ENCODE measurements around the gene EIF4A3.
A peak's percentile ranks its signal among the peaks of the same experiment; 100 is the strongest.

EIF4A3 gene

GRCh38 chr17:80132906-80133625 is 13.9 kb downstream of the EIF4A3 start:
- DNase-seq (ENCODE audit: low spot score), result no peak

GRCh38 chr17:80130992-80131391 is 15.9 kb downstream of the EIF4A3 start:
- DNase-seq (ENCODE audit: low spot score), result no peak

GRCh38 chr17:80129006-80129565 is 17.8 kb downstream of the EIF4A3 start:
- DNase-seq (ENCODE audit: low spot score), result no peak

GRCh38 chr17:80126449-80126715 is 20.5 kb downstream of the EIF4A3 start:
- no peak for DNase-seq (ENCODE audit: low spot score)

- no peak for DNase-seq (ENCODE audit: low spot score)
Observed at GRCh38 chr17:80125656-80126448, 21.1 kb downstream of the EIF4A3 start.

GRCh38 chr17:80124351-80124981 is 22.5 kb downstream of the EIF4A3 start:
- DNase-seq (ENCODE audit: low spot score), result peak; percentile 27

GRCh38 chr17:80123791-80124190 is 23.1 kb downstream of the EIF4A3 start:
- no peak for DNase-seq (ENCODE audit: low spot score)

GRCh38 chr17:80122926-80123505 is 23.9 kb downstream of the EIF4A3 start:
- DNase-seq (ENCODE audit: low spot score), result no peak

GRCh38 chr17:80122026-80122575 is 24.8 kb downstream of the EIF4A3 start:
- no peak for DNase-seq (ENCODE audit: low spot score)

GRCh38 chr17:80119839-80120238 is 27.1 kb downstream of the EIF4A3 start:
- DNase-seq (ENCODE audit: low spot score), result no peak

GRCh38 chr17:80119271-80119791 is 27.6 kb downstream of the EIF4A3 start:
- no peak for DNase-seq (ENCODE audit: low spot score)

- no peak for DNase-seq (ENCODE audit: low spot score)
Observed at GRCh38 chr17:80118601-80119270, 28.2 kb downstream of the EIF4A3 start.

GRCh38 chr17:80117491-80118401 is 29.2 kb downstream of the EIF4A3 start:
- no peak for DNase-seq (ENCODE audit: low spot score)

- DNase-seq (ENCODE audit: low spot score), result no peak
Observed at GRCh38 chr17:80116921-80117380, 30.0 kb downstream of the EIF4A3 start.

- no peak for DNase-seq (ENCODE audit: low spot score)
Observed at GRCh38 chr17:80116276-80116920, 30.5 kb downstream of the EIF4A3 start.

GRCh38 chr17:80115159-80115558 is 31.8 kb downstream of the EIF4A3 start:
- no peak for DNase-seq (ENCODE audit: low spot score)

- no peak for DNase-seq (ENCODE audit: low spot score)
Observed at GRCh38 chr17:80114758-80115157, 32.2 kb downstream of the EIF4A3 start.

GRCh38 chr17:80113033-80113484 is 33.9 kb downstream of the EIF4A3 start:
- DNase-seq (ENCODE audit: low spot score), result no peak

- DNase-seq (ENCODE audit: low spot score), result no peak
Observed at GRCh38 chr17:80112471-80113032, 34.4 kb downstream of the EIF4A3 start.
